Measurements from ENCODE around the gene AHNAK.

The AHNAK gene

GRCh38 chr11:62406034-62406433 is 140.6 kb downstream of the AHNAK start:
- Mint-ChIP-seq H3K4me3 (no peak overlapping the region), H3K27me3 (no peaks in the 10 kb centered on the region), H3K9me3 (no peaks in the 10 kb centered on the region), H3K27ac (no peak overlapping the region), H3K36me3 (ENCODE audit: low read depth) (peaks cover 2% of the 10 kb centered on the region), H3K4me1 (ENCODE audit: low read depth) (peaks cover 18% of the 10 kb centered on the region)
- DNase-seq = no peak

GRCh38 chr11:62404901-62405300 is 141.7 kb downstream of the AHNAK start:
- no peak overlapping the region for H3K4me3 Mint-ChIP-seq
- no peaks in the 10 kb centered on the region for H3K9me3 Mint-ChIP-seq
- H3K27me3 Mint-ChIP-seq = no peaks in the 10 kb centered on the region
- peaks cover 21% of the 10 kb centered on the region for H3K4me1 Mint-ChIP-seq (ENCODE audit: low read depth)
- peaks cover 2% of the 10 kb centered on the region for H3K36me3 Mint-ChIP-seq (ENCODE audit: low read depth)
- no peak for DNase-seq
- no peak overlapping the region for H3K27ac Mint-ChIP-seq

- Mint-ChIP-seq H3K27ac (no peak overlapping the region), H3K27me3 (no peaks in the 10 kb centered on the region), H3K9me3 (no peaks in the 10 kb centered on the region), H3K36me3 (ENCODE audit: low read depth) (peaks cover 2% of the 10 kb centered on the region), H3K4me3 (no peak overlapping the region), H3K4me1 (ENCODE audit: low read depth) (peaks cover 23% of the 10 kb centered on the region)
- no peak for DNase-seq
Observed at GRCh38 chr11:62404435-62404834, 142.2 kb downstream of the AHNAK start.

GRCh38 chr11:62402960-62403730 is 143.5 kb downstream of the AHNAK start:
- no peak for DNase-seq
- H3K27me3 Mint-ChIP-seq = no peaks in the 10 kb centered on the region
- peaks cover 2% of the 10 kb centered on the region for H3K36me3 Mint-ChIP-seq (ENCODE audit: low read depth)
- H3K9me3 Mint-ChIP-seq = no peaks in the 10 kb centered on the region
- H3K4me1 Mint-ChIP-seq (ENCODE audit: low read depth) = peaks cover 28% of the 10 kb centered on the region
- peak overlapping the region; percentile 80 for H3K4me3 Mint-ChIP-seq
- peak overlapping the region; percentile 96 for H3K27ac Mint-ChIP-seq

- H3K9me3 Mint-ChIP-seq = no peaks in the 10 kb centered on the region
Observed at GRCh38 chr11:62402226-62402959, 144.2 kb downstream of the AHNAK start.

GRCh38 chr11:62401811-62402210 is 144.8 kb downstream of the AHNAK start:
- H3K4me3 Mint-ChIP-seq = peak overlapping the region; percentile 80
- no peaks in the 10 kb centered on the region for H3K27me3 Mint-ChIP-seq
- peaks cover 28% of the 10 kb centered on the region for H3K4me1 Mint-ChIP-seq (ENCODE audit: low read depth)
- H3K9me3 Mint-ChIP-seq = no peaks in the 10 kb centered on the region
- DNase-seq = peak; percentile 45
- peak overlapping the region; percentile 96 for H3K27ac Mint-ChIP-seq
- H3K36me3 Mint-ChIP-seq (ENCODE audit: low read depth) = peaks cover 2% of the 10 kb centered on the region

More at GRCh38 chr11:62402226-62402959, 144.2 kb downstream of the AHNAK start:
- no peaks in the 10 kb centered on the region for H3K27me3 Mint-ChIP-seq
- DNase-seq = peak; percentile 64
- peak overlapping the region; percentile 96 for H3K27ac Mint-ChIP-seq
- peaks cover 2% of the 10 kb centered on the region for H3K36me3 Mint-ChIP-seq (ENCODE audit: low read depth)
- H3K4me3 Mint-ChIP-seq = peak overlapping the region; percentile 80
- peaks cover 28% of the 10 kb centered on the region for H3K4me1 Mint-ChIP-seq (ENCODE audit: low read depth)

GRCh38 chr11:62401356-62401755 is 145.2 kb downstream of the AHNAK start:
- Mint-ChIP-seq H3K9me3 (no peaks in the 10 kb centered on the region), H3K4me1 (ENCODE audit: low read depth) (peaks cover 28% of the 10 kb centered on the region), H3K27me3 (no peaks in the 10 kb centered on the region), H3K4me3 (peak overlapping the region; percentile 80), H3K27ac (peak overlapping the region; percentile 96), H3K36me3 (ENCODE audit: low read depth) (peaks cover 2% of the 10 kb centered on the region)
- DNase-seq = no peak

- H3K36me3 Mint-ChIP-seq (ENCODE audit: low read depth) = peaks cover 2% of the 10 kb centered on the region
- peaks cover 28% of the 10 kb centered on the region for H3K4me1 Mint-ChIP-seq (ENCODE audit: low read depth)
- H3K27me3 Mint-ChIP-seq = no peaks in the 10 kb centered on the region
- no peak overlapping the region for H3K4me3 Mint-ChIP-seq
- DNase-seq = no peak
- no peak overlapping the region for H3K27ac Mint-ChIP-seq
- no peaks in the 10 kb centered on the region for H3K9me3 Mint-ChIP-seq
Observed at GRCh38 chr11:62400760-62401159, 145.8 kb downstream of the AHNAK start.

GRCh38 chr11:62400281-62400680 is 146.3 kb downstream of the AHNAK start:
- Mint-ChIP-seq H3K27ac (no peak overlapping the region), H3K27me3 (no peaks in the 10 kb centered on the region), H3K4me1 (ENCODE audit: low read depth) (peaks cover 28% of the 10 kb centered on the region), H3K36me3 (ENCODE audit: low read depth) (peaks cover 2% of the 10 kb centered on the region), H3K9me3 (no peaks in the 10 kb centered on the region), H3K4me3 (no peak overlapping the region)
- no peak for DNase-seq

- Mint-ChIP-seq H3K4me1 (ENCODE audit: low read depth) (peaks cover 29% of the 10 kb centered on the region), H3K9me3 (no peaks in the 10 kb centered on the region), H3K27me3 (no peaks in the 10 kb centered on the region), H3K4me3 (no peak overlapping the region), H3K27ac (peak overlapping the region; percentile 52), H3K36me3 (ENCODE audit: low read depth) (peaks cover 2% of the 10 kb centered on the region)
- no peak for DNase-seq
Observed at GRCh38 chr11:62399878-62400266, 146.7 kb downstream of the AHNAK start.

- peaks cover 2% of the 10 kb centered on the region for H3K36me3 Mint-ChIP-seq (ENCODE audit: low read depth)
- no peaks in the 10 kb centered on the region for H3K27me3 Mint-ChIP-seq
- DNase-seq = no peak
- H3K9me3 Mint-ChIP-seq = no peaks in the 10 kb centered on the region
- H3K27ac Mint-ChIP-seq = peak overlapping the region; percentile 53
- no peak overlapping the region for H3K4me3 Mint-ChIP-seq
- peaks cover 31% of the 10 kb centered on the region for H3K4me1 Mint-ChIP-seq (ENCODE audit: low read depth)
Observed at GRCh38 chr11:62399172-62399877, 147.3 kb downstream of the AHNAK start.

GRCh38 chr11:62398011-62398994 is 148.3 kb downstream of the AHNAK start:
- Mint-ChIP-seq H3K4me1 (ENCODE audit: low read depth) (peaks cover 31% of the 10 kb centered on the region), H3K36me3 (ENCODE audit: low read depth) (peaks cover 2% of the 10 kb centered on the region), H3K27ac (peak overlapping the region; percentile 53), H3K4me3 (no peak overlapping the region), H3K27me3 (no peaks in the 10 kb centered on the region), H3K9me3 (no peaks in the 10 kb centered on the region)
- no peak for DNase-seq

GRCh38 chr11:62395885-62396551 is 150.6 kb downstream of the AHNAK start:
- no peaks in the 10 kb centered on the region for H3K27me3 Mint-ChIP-seq
- H3K4me3 Mint-ChIP-seq = no peak overlapping the region
- DNase-seq = no peak
- no peak overlapping the region for H3K27ac Mint-ChIP-seq
- H3K4me1 Mint-ChIP-seq (ENCODE audit: low read depth) = peaks cover 12% of the 10 kb centered on the region
- no peaks in the 10 kb centered on the region for H3K36me3 Mint-ChIP-seq (ENCODE audit: low read depth)
- no peaks in the 10 kb centered on the region for H3K9me3 Mint-ChIP-seq
